Muscle layer of colon (tissue), 2 donors: Measurements from ENCODE around the gene TSPAN9.

Experiments used
- H3K27ac ChIP-seq: one replicate; pipeline ENCODE4 v1.7.0; 2013; ENCODE audit warnings: low read depth, mild to moderate bottlenecking, low read length, moderate library complexity
- H3K27me3 ChIP-seq, 2 donors: one replicate each; pipeline ENCODE4 v1.7.0; 2013; ENCODE audit warnings: low read length in 2 of 2, mild to moderate bottlenecking in 2 of 2; ENCODE audit not compliant: insufficient read depth in 2 of 2, control insufficient read depth in 1 of 2
- H3K36me3 ChIP-seq: one replicate; pipeline ENCODE4 v1.7.0; 2013; ENCODE audit warnings: mild to moderate bottlenecking, low read length; ENCODE audit not compliant: insufficient read depth
- H3K4me1 ChIP-seq: one replicate; pipeline ENCODE4 v1.7.0; 2013; ENCODE audit warnings: mild to moderate bottlenecking, low read length; ENCODE audit not compliant: insufficient read depth
- H3K4me3 ChIP-seq, 2 donors: one replicate each; pipeline ENCODE4 v1.7.0; 2013; ENCODE audit warnings: low read length in 2 of 2, low read depth in 1 of 2, mild to moderate bottlenecking in 1 of 2, moderate library complexity in 1 of 2
- H3K9ac ChIP-seq: one replicate; pipeline ENCODE4 v1.7.0; 2013; ENCODE audit warnings: low read length
- H3K9me3 ChIP-seq: one replicate; pipeline ENCODE4 v1.7.0; 2013; ENCODE audit warnings: mild to moderate bottlenecking, low read length
- donor health status: abdominal sarcoma.
- donor health status: Adenocarcinoma of cecum.

Gene TSPAN9

DNA sequence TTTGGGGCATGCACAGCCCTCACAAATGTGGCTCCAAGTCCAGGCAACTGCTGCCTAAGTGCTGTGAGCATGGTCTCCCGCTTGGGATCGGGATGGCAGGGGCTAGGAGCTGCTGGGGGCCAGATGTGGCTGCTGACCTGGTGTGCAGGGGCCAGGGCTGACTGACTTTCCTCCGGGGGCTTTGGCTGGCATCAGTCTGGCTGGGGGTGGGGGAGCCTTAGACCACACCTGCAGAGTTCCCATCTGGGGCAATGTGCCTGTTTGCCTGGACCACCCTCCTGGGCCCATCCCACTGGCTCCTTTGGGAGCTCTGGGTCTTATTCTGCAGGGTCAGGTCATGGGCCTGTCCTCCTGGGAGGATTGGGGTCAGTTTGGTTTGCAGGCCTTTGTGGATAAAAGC is 90.5 kb downstream of the TSPAN9 start:
- Histone ChIP-seq H3K36me3 (no peaks in the 10 kb centered on the region), H3K9me3 (no peaks in the 10 kb centered on the region), H3K4me1 (peaks cover 7% of the 10 kb centered on the region), H3K4me3 (no peak overlapping the region), H3K27me3 (no peaks in the 10 kb centered on the region), H3K27ac (no peak overlapping the region), H3K9ac (no peak overlapping the region)

DNA sequence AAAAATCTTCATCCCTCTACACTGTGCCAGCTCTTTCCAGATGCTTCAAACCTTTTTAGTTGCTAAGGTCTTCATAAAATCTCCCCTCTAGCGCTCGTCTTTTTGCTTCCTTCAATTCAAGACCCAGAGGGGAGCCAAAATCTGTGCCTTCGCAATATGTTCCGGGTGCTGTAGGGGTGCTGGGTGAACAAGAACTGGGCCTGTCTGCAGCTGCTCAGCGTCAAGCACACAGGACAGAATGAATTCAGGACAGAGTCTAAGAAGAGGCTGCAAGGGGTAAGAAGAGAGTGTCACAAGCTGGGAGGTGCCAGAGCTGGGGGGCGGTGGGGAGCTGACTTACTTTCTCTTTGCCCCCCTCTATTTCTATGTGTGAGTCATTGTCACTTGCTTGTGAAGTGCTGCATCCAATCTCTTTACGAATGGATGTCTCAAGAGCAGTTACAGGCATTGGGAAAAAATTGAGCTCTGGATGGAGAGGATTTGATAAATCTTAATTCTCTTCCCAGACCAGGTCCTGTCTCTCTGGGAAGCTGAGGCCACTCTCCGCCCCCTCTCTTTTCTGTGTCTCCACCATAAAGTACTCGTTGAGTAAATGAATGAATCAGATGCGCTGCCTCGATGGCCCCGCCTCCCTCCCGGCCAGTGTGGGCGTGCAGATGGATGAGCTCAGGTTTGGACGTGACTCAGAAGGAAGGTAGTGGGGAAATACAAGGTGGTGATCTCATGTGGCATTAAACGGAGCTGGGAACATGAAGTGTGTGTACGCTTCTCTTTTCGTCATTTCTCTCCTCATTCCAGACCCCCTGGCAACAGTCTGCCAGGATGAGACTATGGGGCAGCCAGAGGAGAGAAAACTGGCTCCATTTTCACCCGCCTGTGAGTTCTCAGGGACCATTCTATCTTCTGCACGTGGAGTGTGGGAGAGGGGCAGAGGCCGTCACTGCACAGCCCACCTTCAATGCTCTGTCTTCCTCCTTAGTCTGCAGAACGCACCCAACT is 91.3 kb downstream of the TSPAN9 start:
- Histone ChIP-seq H3K36me3 (no peaks in the 10 kb centered on the region), H3K27me3 (no peaks in the 10 kb centered on the region), H3K9ac (no peak overlapping the region), H3K27ac (no peak overlapping the region), H3K4me3 (no peak overlapping the region), H3K4me1 (peaks cover 7% of the 10 kb centered on the region), H3K9me3 (no peaks in the 10 kb centered on the region)

DNA sequence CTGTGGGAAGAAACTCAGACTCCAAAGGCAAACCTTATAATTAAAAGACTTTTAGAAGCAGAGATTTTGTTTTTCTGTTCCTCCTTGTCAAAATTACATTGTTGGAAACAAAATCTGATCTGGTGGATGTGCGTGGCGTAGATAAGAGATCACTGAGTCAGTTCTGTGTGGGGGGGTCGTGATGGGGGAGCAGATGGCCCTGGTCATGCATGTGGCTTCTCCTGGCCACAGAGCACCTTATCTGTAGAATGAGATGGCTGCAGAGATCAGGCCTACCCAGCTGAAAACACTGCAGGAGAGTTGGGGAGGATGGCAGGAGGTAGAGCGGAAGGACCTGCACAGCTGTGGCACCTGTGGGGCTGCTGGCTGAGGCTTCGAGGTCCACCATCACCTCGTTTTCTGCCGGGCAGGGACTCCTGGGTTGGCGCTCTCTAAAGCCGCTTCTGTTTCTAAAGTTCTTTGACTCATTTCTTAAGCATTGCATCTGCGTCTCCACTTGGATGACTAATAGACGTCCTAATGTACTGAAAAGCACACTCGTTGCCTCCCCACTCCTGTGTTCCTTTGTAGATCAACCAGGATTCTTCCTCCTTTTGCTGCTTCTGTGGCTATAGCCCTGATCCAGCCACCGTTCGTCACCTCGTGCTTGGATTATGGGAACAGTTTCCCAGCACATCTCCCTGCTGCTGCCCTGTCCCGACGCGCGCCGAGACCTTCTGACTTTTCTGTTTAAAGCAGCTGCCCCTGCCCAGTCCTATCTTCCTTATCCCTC is 93.4 kb downstream of the TSPAN9 start:
- Histone ChIP-seq H3K9ac (no peak overlapping the region), H3K4me3 (no peak overlapping the region), H3K9me3 (no peaks in the 10 kb centered on the region), H3K4me1 (peaks cover 7% of the 10 kb centered on the region), H3K27ac (no peak overlapping the region), H3K36me3 (no peaks in the 10 kb centered on the region), H3K27me3 (no peaks in the 10 kb centered on the region)

DNA sequence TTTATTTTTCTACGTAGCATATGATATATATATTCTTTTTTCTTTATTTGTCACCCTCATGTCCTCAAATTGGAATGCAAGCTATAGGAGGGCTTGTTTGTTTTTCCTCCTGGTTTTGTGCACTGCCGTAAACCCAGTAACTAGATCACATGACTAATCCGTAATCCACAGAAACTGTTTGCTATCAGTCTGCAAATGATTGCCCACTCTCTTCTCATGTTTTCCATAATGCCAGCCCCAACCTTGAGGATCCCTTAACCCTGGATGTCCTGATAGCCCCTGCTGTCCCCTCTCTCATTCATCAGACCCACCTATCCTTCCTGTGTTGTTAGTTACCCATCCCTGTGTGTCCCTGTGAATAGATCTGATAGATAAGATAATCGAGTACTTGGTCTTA is 94.0 kb downstream of the TSPAN9 start:
- H3K4me1 ChIP-seq = peaks cover 7% of the 10 kb centered on the region
- H3K27me3 ChIP-seq = no peaks in the 10 kb centered on the region
- H3K9ac ChIP-seq = no peak overlapping the region
- no peaks in the 10 kb centered on the region for H3K9me3 ChIP-seq
- no peaks in the 10 kb centered on the region for H3K36me3 ChIP-seq
- no peak overlapping the region for H3K4me3 ChIP-seq
- H3K27ac ChIP-seq = no peak overlapping the region

DNA sequence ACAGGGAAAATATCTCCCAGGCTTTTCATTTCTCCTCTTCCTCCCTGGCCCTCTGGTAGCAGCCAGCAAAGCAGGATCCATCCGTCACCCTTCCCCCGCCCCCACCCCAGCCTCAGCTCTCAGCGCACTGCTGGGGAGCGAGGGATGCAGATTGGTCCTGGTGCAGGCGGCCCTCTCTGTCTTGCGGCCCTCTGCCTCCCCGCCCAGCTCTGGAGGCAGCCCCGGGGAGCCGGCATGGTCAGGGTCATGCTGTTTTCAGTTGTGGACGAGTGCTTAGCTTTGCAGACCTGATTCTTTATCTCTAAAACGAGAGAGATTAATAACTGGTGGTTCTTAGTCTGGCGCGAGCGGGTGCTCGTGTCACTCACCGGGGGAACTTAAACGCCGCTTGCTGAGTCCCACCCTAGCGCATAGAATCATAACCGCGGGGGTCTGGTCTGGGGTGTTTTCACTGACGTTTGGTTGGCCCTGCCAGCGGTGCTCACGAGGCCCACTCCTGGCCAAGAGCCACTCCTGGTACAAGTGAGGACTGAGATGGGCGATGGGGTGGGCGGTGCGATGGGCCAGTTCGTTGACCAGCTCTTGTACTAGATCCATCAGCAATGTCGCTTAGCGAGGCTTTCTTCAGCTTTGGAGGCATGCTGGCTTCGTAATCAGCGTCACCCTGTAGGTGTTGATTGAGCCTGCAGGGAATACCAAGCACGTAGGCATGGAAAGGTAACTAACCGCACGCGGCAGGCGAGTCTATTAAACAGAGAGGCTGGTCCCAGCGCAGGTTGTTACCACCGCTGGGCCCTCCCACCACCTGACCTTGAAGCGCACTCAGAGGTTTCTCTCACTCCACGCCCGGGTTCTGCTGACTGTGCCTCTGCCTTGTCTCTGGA is 95.2 kb downstream of the TSPAN9 start:
- no peaks in the 10 kb centered on the region for H3K36me3 ChIP-seq
- H3K4me3 ChIP-seq = no peak overlapping the region

DNA sequence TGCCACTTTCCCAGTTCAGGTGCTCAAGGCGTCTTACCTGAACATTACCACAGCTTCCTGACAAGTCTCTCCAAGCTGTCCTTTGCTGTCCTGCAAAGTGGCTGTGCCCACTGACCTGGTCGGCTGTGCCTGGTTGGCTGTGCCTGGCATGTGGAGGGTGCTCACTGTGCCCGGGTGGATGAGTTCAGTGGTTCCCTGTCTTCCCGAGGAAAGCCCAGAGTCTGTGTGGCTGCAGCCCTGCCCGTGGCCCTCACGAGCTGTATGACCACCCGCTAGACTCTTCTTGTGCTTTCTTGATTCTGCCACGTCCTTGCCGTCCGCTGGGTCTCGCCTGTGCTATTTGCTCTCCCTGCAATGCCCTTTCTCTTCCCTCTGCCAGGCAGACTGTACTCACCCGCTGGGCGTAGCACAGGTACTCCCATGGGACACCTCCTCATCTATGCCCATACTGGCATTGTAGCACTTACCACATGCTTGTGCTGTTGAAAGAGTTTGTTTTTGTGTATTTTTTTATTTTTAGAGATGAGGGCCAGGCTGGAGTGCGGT is 95.9 kb downstream of the TSPAN9 start:
- H3K9me3 ChIP-seq = no peaks in the 10 kb centered on the region
- H3K27ac ChIP-seq = no peak overlapping the region
- no peaks in the 10 kb centered on the region for H3K27me3 ChIP-seq
- no peak overlapping the region for H3K9ac ChIP-seq
- H3K4me1 ChIP-seq = peaks cover 6% of the 10 kb centered on the region
- no peaks in the 10 kb centered on the region for H3K36me3 ChIP-seq
- H3K4me3 ChIP-seq = no peak overlapping the region

More for the DNA sequence above, 95.2 kb downstream of the TSPAN9 start:
- Histone ChIP-seq H3K27me3 (no peaks in the 10 kb centered on the region), H3K4me1 (peaks cover 7% of the 10 kb centered on the region), H3K9ac (no peak overlapping the region), H3K27ac (no peak overlapping the region), H3K9me3 (no peaks in the 10 kb centered on the region)

DNA sequence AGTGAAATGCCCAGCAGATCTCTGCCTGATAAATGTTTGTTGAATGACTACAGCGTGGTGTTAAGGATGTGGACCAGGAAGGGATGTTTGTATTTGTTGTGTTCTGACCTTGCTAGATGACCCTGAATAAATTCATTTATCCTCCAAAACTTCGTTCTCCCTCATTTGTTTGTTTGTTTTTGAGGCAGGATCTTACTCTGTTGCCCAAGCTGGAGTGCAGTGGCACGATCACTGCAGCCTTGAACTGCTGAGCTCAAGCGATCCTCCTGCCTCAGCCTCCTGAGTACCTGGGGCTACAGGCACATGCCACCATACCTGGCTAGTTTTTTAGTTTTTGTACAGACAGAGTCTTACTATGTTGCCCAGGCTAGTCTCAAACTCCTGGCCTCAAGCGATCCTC is 96.7 kb downstream of the TSPAN9 start:
- H3K9ac ChIP-seq = no peak overlapping the region
- H3K36me3 ChIP-seq = no peaks in the 10 kb centered on the region
- H3K9me3 ChIP-seq = no peaks in the 10 kb centered on the region
- H3K27ac ChIP-seq = no peak overlapping the region
- no peaks in the 10 kb centered on the region for H3K27me3 ChIP-seq
- H3K4me1 ChIP-seq = no peaks in the 10 kb centered on the region
- H3K4me3 ChIP-seq = no peak overlapping the region

DNA sequence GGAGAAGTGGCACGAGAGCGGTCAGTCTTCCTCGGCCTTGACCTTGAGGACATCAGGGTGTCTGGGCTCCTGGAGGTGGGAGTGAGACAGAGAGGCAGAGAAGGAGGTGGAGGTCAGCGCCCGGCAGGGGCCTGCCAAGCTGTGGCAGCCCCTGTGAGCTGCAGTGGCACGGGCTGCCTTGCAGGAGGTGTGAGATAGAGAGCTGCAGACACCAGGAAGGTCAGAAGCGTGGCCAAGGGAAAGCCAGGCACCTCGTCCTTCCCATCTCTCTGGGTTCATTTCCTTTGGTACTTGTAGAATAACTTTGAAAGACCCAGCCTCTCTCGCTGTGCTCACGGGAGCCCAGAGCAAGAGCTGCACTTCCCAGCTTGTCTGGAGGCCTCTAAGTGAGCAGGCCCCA is 98.1 kb downstream of the TSPAN9 start:
- H3K4me3 ChIP-seq = no peak overlapping the region
- no peaks in the 10 kb centered on the region for H3K4me1 ChIP-seq
- H3K27me3 ChIP-seq = no peaks in the 10 kb centered on the region
- H3K9ac ChIP-seq = no peak overlapping the region
- no peaks in the 10 kb centered on the region for H3K36me3 ChIP-seq
- H3K27ac ChIP-seq = no peak overlapping the region
- no peaks in the 10 kb centered on the region for H3K9me3 ChIP-seq

DNA sequence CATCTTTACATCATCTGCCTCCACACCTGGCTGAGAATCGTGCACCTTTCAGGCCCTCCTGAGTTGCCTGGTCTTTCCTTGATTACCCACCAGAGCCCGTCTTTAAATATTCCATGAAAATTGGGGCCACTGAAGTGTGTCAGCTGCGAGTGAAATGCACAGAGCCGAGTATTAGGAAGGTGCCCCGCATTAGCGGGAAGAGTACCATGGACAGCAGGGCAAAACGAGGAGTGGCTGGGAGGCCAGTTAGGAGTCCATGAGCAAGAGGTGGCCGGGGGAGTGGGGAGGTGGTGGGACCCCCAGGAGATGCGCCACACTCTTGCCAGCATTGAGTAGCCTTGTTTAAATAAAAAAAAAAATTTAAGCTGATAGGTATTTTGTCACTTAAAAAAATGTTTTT is 99.6 kb downstream of the TSPAN9 start:
- Histone ChIP-seq H3K36me3 (no peaks in the 10 kb centered on the region), H3K9me3 (no peaks in the 10 kb centered on the region), H3K9ac (no peak overlapping the region), H3K27me3 (no peaks in the 10 kb centered on the region), H3K4me1 (no peaks in the 10 kb centered on the region), H3K27ac (no peak overlapping the region), H3K4me3 (no peak overlapping the region)

DNA sequence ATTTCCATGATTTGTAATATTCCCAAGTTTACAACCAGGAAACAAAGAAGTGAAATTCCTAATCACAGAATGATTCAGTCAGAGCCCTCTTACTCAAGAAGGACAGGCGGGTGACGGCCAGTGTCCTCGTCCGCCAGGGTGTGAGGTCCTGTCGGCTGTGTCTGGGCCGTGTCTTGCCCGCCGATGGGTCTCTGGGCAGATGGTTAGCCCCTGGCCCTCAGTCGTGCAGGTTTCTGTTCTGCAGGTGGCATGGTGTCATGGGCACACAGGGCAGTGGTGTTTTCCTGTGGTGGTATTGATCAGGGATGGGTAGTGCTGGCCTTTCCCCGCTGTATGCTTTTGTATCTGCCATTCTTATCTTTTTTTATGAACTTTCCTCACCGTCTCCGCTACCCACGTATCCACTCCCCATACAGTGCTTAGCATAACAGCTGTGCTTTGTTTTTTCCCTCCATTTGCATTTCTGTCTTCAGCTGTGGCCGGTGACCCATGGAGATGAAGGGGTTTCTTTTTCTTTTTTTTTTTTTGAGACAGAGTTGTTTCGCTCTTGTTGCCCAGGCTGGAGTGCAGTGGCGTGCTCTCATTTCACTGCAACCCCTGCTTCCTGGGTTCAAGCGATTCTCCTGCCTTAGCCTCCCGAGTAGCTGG is 100.7 kb downstream of the TSPAN9 start:
- Histone ChIP-seq H3K27ac (no peak overlapping the region), H3K4me1 (no peaks in the 10 kb centered on the region), H3K36me3 (no peaks in the 10 kb centered on the region), H3K4me3 (no peak overlapping the region), H3K9ac (no peak overlapping the region), H3K9me3 (no peaks in the 10 kb centered on the region), H3K27me3 (no peaks in the 10 kb centered on the region)
